Measurements from ENCODE around the gene SOX12. TPM values are rescaled to one million over a fixed set of nuclear protein-coding genes. Genes with fewer than 3 reads are reported as not detected.
A peak's percentile ranks its signal among the peaks of the same experiment; 100 is the strongest.

Gene SOX12
- total RNA-seq, 1 donor from 2014 or later = 10.2 TPM

- H3K4me3 ChIP-seq (ENCODE audit: low read depth, low read length) = peak overlapping the region; percentile 76
These were observed 20.8 kb downstream of the SOX12 start for GRCh38 chr20:346033-346639.

GRCh38 chr20:346640-347316, 21.4 kb downstream of the SOX12 start, which contains the start of gene NRSN2:
Gene NRSN2 (plus strand): TSS chr20:347111. CDS start chr20:349644, 2,533 bp downstream.
- H3K36me3 ChIP-seq (ENCODE audit: control insufficient read depth, insufficient read depth, low read length) = no peaks in the 10 kb centered on the region
- DNase-seq (ENCODE audit: low read depth) = no peak
- H3K4me3 ChIP-seq (ENCODE audit: low read depth, low read length) = peak within 1 kb of the TSS; percentile 76
- no peak for TF ChIP-seq CTCF (IDR thresholded peaks at IDR 0.05; ENCODE audit: insufficient read depth, low read length, poor library complexity, severe bottlenecking)
- H3K27me3 ChIP-seq (ENCODE audit: control insufficient read depth, insufficient read depth, low read length) = no peaks in the 10 kb centered on the region

More at GRCh38 chr20:346033-346639, 20.8 kb downstream of the SOX12 start:
- TF ChIP-seq CTCF (IDR thresholded peaks at IDR 0.05; ENCODE audit: insufficient read depth, low read length, poor library complexity, severe bottlenecking) = no peak
- Histone ChIP-seq H3K36me3 (ENCODE audit: control insufficient read depth, insufficient read depth, low read length) (no peaks in the 10 kb centered on the region), H3K27me3 (ENCODE audit: control insufficient read depth, insufficient read depth, low read length) (no peaks in the 10 kb centered on the region)
- no peak for DNase-seq (ENCODE audit: low read depth)

GRCh38 chr20:347317-347639, 21.9 kb downstream of the SOX12 start:
- TF ChIP-seq CTCF (IDR thresholded peaks at IDR 0.05; ENCODE audit: insufficient read depth, low read length, poor library complexity, severe bottlenecking) = no peak
- Histone ChIP-seq H3K36me3 (ENCODE audit: control insufficient read depth, insufficient read depth, low read length) (no peaks in the 10 kb centered on the region), H3K27me3 (ENCODE audit: control insufficient read depth, insufficient read depth, low read length) (no peaks in the 10 kb centered on the region), H3K4me3 (ENCODE audit: low read depth, low read length) (peak overlapping the region; percentile 76)
- no peak for DNase-seq (ENCODE audit: low read depth)

- H3K27me3 ChIP-seq (ENCODE audit: control insufficient read depth, insufficient read depth, low read length) = no peaks in the 10 kb centered on the region
- no peak for DNase-seq (ENCODE audit: low read depth)
These were observed 22.5 kb downstream of the SOX12 start for GRCh38 chr20:347640-348484.

More at GRCh38 chr20:347640-348484, 22.5 kb downstream of the SOX12 start:
- Histone ChIP-seq H3K36me3 (ENCODE audit: control insufficient read depth, insufficient read depth, low read length) (no peaks in the 10 kb centered on the region), H3K4me3 (ENCODE audit: low read depth, low read length) (peak overlapping the region; percentile 76)
- no peak for TF ChIP-seq CTCF (IDR thresholded peaks at IDR 0.05; ENCODE audit: insufficient read depth, low read length, poor library complexity, severe bottlenecking)

All from kidney epithelial cell (primary cell).